HG02798 (cell line): ENCODE data around the gene FGF12.
A peak's percentile ranks its signal among the peaks of the same experiment; 100 is the strongest.

Experiments used
- ATAC-seq: cut with Tn5 transposase; IDR thresholded peaks from one replicate; pipeline ENCODE4 v1.9.1; 2021; ENCODE audit warnings: mild to moderate bottlenecking; ENCODE audit not compliant: unreplicated experiment, poor library complexity

FGF12 gene

DNA sequence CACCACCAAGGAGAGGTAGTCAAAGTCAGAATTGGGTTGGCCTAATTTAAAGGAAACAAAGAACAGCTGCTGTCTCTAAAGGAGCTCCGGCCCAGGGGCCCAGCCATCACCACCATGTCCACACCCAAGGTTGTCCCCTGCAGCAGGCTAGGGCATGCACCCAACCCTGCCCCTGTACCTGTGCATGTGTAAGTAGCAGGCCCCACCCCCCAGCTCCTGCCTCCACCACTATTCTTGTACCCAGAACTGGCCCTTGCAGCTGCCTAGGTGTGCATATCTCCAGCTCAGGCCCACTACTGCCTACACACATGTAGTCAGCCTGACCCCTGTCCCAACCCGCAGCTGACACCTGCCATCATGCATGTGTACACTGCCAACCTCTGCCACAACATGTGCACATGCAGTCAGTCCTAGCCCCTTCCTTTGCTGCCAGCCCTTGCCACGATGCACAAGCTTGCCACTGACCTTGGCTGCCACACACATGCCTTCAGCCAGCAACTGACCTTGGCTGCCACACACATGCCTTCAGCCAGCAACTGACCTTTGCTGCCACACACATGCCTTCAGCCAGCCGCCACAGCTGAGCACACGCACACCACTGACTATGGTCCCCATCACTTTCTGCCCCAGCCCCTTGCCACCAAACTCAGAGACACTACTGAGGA, 39.7 kb downstream of the FGF12 start:
- ATAC-seq, result no peak

DNA sequence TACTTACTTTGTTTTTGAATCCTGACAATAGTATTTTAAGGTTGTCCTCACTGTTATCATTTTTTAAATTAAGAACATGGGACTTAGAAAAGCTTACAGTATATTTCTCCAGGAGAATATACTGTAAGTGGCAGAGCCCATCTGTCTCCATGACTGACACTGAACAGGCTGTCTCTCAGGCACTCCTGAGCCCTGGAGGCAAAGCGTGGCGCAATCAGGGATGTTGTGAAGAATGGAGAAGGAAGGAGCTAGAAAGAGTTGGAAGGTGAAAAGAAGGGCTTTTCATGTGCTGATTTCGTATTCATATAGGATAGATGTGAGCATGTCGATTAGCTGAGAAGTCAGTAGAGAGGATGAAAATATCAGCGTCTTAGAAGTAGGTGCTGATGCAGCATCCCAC, 41.5 kb downstream of the FGF12 start:
- ATAC-seq, result no peak

DNA sequence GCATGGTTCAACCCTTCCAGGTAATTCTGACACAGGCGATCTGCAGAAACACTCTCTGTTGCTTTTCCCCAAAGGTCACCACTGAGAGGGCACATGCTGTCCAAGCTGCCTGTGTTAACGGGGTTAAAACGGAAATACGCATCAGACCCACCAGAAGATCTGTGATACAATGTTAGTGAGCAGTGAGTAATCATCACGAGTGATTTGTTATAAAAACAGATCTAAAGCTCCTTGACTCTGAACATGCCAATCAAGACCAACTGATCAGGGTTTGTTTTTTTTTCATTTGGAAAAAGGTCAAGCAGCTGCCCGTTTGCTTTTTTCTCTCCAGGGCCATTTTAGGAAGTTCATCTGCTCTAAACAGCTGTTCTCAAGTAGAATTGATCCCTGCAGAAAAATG, 43.2 kb downstream of the FGF12 start:
- ATAC-seq, result no peak

DNA sequence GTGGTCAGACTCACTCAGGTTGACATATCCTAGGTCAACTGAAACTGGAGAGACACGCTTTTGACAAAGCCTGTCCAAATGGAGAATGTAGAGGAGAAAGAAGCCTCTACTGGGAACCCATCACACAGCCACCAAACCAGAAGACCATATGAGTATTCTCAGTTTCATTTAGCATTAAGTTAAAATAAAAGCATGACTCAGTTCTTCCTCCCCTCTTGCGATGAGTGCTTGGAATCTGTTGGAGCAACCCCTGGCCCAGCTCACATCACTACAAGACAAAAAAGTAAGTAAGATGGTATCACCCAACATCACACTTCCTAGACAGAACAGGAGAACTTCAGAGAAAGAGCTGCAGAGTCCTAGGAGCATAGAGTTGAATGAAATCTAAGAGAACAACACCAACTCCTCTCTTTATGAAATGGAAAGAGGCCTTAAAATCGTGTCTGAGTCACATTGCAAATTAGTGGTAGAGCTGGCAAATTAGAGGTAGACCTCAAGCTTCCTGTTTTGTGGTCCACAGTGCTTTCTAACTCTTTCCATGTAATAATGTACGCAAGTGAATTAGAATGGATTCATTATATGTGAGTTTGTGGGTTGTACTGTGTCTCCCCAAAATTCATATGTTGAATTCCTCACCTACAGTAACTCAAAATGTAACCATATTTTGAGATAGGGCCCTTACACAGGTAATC, 51.2 kb downstream of the FGF12 start:
- peak; percentile 78 for ATAC-seq

DNA sequence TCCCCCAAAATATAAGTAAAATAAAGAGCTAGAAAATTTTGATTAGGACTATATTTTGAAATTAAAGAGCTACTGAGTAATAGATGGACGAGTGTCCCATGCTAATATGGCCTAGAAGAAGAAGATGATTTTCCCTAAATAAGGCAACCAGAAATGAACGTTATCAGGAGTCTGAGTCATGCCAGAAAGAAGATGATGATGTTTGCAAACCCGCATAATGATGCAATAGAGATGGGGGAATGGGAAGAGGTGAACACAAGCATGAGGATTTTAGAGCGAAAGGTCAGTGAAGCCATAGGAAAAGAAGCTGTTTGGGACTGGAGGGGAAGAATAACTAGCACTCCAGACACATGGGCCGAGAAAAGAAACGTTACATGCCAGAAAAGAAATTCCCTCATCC, 71.7 kb downstream of the FGF12 start:
- ATAC-seq, result no peak

DNA sequence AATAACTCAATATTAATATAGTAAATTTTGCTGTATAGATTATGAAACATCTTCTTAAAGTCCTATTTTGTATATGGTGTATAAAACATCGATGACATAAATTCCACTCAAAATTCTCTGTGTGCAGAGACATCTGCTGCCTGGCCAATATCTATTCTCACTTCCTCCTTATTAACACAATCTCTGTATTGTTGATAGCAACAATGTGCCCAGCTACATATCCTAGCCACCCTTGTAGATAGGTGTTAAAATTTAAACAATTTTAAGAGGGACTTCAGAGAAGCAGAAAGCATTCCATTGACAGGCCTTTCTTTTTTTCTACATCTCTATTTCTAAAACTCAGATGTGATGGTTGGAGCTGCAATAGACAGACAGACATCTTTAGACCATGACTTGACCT, 72.3 kb downstream of the FGF12 start:
- ATAC-seq, result no peak

DNA sequence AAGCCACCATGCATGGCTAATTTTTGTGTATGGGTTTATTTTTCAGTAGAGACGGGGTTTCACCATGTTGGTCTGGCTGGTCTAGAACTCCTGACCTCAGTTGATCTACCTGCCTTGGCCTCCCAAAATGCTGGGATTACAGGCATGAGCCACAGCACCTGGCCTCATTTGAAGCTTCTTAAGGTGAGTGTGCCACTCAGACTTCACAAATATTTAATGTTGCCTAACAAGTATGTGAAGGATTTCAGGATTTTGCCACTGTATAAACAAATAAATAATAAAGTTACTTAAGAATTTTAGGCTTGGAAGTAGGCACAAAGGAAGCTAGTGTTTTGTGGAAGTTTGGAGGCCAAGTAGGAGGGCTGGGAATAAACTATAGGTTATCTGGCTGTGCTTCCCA, 73.5 kb downstream of the FGF12 start:
- no peak for ATAC-seq

DNA sequence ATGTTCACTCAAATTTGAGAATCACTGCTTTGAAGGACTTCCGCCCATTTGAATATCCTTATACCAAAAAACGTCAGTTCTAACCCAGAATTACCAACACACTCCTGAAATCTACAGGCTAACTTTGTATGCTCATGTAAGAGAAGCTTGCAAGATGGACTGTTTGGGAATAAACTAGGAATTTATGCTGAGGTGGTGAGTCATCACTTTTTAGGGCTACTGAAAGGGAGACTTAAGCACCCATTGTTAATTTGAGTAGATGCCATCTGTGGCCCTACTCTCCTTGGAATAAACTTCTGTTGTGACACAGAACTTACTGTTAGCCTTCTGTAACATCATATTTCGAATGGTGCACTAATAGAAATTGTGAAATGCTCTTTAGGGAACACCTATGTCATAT, 74.6 kb downstream of the FGF12 start:
- ATAC-seq, result no peak

DNA sequence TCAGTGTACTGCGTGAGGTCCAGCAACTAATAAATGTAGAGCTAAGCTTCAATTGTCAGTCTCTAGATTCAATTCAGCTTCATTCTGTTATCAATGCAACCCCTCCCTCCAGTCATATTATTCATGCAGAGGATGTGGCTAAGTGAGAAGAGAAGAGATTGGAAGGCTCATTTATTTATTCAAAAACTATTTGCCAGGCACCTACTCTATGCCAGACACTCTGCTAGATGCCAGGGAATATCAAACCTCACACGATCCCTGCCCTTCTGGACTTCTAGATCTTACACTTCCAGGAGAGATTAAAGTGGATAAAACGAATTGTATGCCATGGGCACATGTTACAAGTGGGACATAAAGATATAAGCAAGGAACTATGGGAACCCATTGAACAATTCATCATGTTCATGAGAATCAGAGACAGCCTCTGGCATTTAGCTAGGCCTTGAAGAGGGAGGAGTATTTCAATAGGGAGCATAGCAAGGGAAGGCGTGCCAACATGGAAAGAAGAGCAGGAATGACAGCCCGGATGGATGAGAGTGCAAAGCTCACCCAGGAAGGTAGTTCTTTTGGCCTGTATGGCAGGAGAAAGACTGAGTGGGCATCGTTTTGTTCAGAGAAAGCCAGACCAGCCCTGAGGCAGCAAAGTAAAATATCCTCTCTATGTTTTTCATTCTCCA, 75.4 kb downstream of the FGF12 start:
- ATAC-seq, result no peak

DNA sequence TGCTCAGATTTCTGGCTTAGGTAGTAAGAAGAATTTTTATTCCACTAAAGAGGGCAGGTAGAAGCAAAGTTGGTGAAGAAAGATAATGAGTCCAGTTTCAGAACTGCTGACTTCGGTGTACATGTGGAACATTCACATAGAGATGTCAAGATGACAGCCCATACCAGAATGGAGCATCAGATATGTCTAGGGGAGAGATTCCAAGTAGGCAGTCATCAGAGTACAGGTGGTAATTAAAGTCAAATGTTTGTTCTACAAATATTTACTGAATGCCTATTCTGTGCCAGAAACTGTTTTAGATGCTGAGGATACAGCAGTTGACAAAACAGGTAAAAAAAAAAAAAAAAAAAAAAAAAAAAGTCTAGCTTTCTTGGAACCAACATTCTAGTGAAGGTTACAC, 81.9 kb downstream of the FGF12 start:
- no peak for ATAC-seq

DNA sequence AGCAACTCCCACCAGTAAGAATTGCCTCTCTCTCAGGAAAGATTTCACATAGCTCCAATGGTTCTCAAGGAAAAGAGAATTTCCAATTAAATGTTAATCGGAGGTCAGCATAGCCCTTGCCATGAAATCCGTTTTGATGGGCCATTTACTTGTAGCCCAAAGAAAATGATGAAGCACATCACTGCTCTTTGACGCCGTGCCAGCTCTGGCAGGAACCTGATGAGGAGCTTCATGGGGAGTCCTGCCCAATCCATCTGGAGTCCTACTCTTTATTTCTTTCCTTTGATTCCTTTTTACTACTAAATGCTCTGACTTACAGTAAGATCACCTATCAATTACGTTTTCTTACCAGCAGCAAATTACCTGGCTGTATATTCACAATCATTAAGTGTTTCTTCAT, 84.7 kb downstream of the FGF12 start:
- no peak for ATAC-seq

DNA sequence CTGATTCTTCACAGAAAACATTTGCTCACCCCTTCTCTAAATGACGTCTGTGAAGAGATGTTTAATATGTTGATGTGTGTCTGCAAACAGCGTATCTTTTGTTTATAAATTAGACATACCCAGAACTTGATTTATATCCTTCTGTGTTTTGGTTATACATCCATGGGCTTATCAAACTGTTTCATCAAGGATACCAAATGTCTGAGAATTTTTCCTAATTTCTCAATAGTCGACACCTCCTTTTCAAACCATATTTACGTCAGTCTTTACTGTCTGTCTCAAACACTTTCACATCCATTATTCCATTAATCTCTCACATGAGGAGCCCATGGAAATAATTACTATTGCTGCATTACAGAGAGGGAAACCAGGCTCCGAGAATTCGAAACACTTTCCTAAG, 85.4 kb downstream of the FGF12 start:
- ATAC-seq, result no peak

DNA sequence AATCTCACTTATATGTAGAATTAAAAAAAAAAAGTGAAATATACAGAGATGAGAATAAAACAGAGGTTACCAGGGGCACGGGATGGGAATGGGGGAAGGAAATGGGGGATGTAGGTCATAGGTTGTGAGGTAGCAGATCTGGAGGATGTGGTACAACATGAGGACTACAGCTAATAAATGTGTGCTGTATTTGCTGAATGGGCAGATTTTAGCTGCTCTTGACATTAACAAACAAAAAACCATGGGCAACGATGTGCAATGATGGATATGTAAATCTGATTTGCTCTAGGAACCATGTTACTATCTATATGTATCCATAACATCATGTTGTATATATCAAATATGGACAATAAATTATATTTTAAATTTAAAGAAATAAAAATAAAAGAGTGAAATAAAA, 87.4 kb downstream of the FGF12 start:
- no peak for ATAC-seq

DNA sequence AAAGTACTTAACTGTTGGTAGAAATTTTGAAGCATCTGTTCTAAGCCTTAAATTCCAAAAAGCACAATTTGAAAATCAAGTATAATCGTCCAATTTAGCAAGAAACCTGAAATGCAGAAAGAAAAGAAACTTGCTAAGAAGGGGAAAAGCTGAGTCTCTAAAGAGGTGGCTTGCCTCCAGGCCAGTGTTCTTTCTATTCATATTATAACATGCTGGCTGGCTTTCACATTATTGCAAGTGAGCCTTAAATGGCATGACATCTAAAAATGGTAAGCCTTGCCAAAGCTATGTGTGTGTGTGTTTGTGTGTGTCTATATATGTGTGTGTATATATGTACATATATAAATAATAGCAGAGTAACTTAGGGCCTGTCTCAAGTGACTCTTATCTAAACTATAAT, 89.5 kb downstream of the FGF12 start:
- ATAC-seq, result no peak

DNA sequence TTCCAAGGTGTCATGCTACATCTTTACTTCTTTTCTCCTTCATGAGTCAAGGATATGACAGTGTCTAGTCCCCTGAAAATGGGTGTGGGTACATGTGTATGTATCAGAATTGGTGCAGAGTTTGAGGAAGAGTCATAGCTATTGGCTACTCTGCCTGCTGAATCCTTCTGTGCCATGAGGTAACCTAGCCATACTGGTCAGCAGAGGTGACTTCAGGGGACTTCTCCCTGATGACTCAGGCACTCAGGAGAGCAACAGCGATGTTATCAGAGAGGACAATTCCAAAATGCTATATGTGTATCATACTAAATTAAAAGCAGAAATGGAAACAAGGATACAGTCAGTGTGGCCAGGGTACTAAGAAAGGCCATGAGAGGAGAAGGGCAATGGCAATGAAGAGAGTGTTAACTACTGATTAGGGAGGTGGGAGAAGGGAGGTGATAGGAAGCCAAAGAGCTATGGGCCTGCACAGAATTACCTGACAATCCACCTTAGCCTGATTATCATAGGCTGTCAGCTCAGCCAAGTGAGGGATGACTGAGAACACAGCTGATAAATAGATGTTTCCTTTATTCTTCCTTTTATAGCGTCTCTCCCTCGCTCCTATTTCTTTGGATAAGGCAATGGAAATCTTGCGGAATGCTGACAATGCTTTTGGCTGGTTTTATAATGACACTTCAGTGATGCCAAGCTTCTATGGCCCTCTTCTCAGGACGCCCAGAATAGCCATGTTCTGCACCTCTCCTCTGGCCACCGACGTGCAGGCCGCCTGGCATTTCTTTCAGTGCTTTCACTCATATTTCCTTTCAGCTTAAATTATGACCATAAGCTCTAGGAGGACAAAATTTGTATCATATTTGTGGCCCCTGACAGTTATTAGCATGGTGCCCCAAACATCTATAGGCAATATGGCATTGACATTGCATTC, 90.6 kb downstream of the FGF12 start:
- ATAC-seq, result no peak

DNA sequence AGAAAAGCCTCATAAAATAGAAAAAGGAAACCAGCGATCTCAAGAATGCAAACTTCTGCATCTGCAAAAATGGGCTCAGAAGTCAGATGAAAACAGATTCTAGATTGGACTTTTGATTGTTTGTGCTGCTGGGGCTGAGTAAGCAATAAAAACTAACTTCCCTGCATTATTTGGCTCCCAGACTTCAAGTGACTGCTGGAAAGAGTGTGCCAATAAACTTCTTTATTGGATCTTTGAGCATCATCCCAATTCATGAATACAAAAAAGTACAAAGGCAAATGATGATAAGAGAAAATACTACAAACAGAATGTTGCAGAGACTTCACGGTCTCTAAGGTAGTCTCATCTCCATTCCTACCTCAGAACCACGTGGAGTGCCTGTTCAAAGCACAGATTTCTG, 97.9 kb downstream of the FGF12 start:
- ATAC-seq, result no peak

DNA sequence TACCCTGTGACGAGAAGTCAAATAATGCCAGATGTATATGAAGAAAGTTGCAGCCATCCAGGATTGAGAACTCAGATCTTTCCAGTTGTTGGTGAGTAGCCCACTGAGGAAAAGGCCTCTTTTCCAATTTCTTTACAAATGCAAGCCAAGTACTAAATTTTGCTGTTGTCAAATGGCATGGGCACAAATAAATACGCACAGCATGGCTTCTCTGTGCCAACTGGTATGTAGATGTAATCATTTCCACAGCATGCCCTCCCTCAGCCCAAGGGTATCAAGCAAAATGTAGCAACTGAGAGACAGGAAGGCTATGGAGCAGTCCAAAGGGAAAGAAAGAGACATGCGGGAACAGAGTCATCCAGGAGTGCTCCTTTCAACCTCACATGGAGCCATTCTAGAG, 105.4 kb downstream of the FGF12 start:
- no peak for ATAC-seq

DNA sequence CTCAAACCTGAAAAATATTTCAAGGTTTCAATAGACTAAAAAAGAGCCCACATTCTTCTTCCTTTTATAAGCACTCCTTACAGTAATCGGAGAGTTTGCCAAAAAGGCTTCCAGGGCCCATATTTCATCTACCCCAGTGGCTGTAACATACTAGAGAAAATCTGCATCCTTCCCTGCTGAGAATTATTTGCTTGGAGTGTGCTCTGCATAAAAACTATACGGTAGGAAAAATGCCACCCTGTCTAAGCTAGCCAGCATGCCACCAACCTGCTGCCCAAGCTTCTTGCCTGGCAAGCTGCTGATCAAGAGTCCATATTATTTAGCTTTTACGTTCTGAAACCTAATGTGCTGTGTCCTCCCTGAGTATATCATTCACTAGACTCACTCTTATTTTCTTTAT, 107.1 kb downstream of the FGF12 start:
- no peak for ATAC-seq

DNA sequence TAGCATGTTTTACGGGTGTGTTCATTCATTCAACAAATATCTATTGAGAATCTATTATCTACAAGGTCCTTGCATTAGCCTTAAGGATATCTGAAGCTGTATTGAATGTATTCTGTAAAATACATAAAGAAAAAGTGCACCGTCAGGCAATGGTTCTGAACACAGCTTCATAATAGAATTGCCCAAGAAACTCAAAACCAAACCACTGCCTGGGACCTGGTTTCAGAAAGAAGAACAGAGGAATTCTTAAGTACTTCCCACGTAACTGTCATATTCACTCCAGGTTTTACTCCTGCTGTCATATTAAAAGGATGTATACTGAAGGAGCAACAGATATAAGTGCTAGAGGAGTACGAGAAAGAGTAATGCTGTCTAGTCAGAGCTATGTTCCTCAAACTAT, 115.9 kb downstream of the FGF12 start:
- no peak for ATAC-seq

DNA sequence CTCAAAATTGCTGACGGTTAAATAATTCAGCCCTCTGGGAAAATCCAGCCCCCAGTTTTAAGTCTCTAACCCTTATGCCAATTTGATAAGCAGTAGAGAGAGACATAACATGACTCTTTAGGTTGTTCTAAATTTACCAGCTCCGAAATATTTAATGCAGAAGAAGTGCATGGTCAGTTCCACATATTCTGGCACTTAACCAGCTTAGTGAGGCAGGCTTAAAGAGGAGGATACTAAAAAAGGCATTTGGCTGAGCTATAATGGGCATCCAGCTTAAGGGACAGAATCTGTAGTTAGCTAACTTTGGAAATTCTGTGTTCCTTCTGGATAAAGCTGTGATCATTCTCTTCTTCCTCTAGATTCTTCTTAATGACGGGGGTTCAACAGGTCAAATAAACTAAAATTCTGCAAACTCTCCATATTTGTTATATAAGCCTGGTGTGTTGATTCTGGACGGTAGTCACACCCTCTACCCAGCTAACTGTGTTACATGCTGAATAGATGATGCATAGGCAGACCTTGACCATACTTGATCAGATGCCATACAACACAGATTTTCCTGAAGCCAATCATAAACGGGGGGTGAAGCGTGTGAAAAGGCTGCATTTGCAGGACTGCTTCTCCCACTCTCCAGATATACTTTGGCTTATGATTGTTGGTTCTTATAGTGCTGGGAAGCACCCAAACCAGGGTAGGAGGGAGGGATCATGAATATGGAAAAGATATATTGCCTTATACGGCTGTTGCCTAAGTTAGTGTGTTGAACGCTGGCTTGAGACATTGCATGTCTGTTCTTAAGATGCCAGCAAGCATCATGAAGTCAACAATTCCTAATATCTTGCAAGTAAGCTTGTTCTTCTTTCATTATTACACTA, 118.4 kb downstream of the FGF12 start:
- no peak for ATAC-seq
